Measurements from ENCODE around the gene BLM.

Gene BLM

GRCh38 chr15:90817117-90818057, 100.2 kb downstream of the BLM start:
- no peak overlapping the region for H3K4me3 ChIP-seq (ENCODE audit: control insufficient read depth, low read depth, low read length)
- no peak for DNase-seq (ENCODE audit: low read depth)
- TF ChIP-seq CTCF (conservative IDR thresholded peaks at IDR 0.05; ENCODE audit: control insufficient read depth, insufficient read depth, low read depth, low read length): no peak

GRCh38 chr15:90818251-90819210, 101.4 kb downstream of the BLM start:
- DNase-seq (ENCODE audit: low read depth): no peak
- H3K4me3 ChIP-seq (ENCODE audit: control insufficient read depth, low read depth, low read length): no peak overlapping the region
- peak; percentile 6 for TF ChIP-seq CTCF (conservative IDR thresholded peaks at IDR 0.05; ENCODE audit: control insufficient read depth, insufficient read depth, low read depth, low read length)

GRCh38 chr15:90819390-90819789, 102.2 kb downstream of the BLM start:
- DNase-seq (ENCODE audit: low read depth): no peak
- TF ChIP-seq CTCF (conservative IDR thresholded peaks at IDR 0.05; ENCODE audit: control insufficient read depth, insufficient read depth, low read depth, low read length): no peak
- H3K4me3 ChIP-seq (ENCODE audit: control insufficient read depth, low read depth, low read length): no peak overlapping the region

- H3K4me3 ChIP-seq (ENCODE audit: control insufficient read depth, low read depth, low read length): no peak overlapping the region
- no peak for TF ChIP-seq CTCF (conservative IDR thresholded peaks at IDR 0.05; ENCODE audit: control insufficient read depth, insufficient read depth, low read depth, low read length)
- DNase-seq (ENCODE audit: low read depth): no peak
Measured at GRCh38 chr15:90819850-90820249, 102.7 kb downstream of the BLM start.

- no peak for DNase-seq (ENCODE audit: low read depth)
- no peak overlapping the region for H3K4me3 ChIP-seq (ENCODE audit: control insufficient read depth, low read depth, low read length)
Measured at GRCh38 chr15:90820481-90820880, 103.3 kb downstream of the BLM start.

More at GRCh38 chr15:90820481-90820880, 103.3 kb downstream of the BLM start:
- TF ChIP-seq CTCF (conservative IDR thresholded peaks at IDR 0.05; ENCODE audit: control insufficient read depth, insufficient read depth, low read depth, low read length): no peak
